ENCODE measurements around the gene GLTPD2. TPM values are rescaled to one million over a fixed set of nuclear protein-coding genes. Genes with fewer than 3 reads are reported as not detected.
A peak's percentile ranks its signal among the peaks of the same experiment; 100 is the strongest.

Gene GLTPD2
- total RNA-seq, 2 experiments from 2014 or later, result not detected

GRCh38 chr17:4750606-4751005 is 38.2 kb upstream of the GLTPD2 start:
- CTCF ChIA-PET, result no interaction called here
- Mint-ChIP-seq H3K9me3 (ENCODE audit: low read depth) (no peaks in the 10 kb centered on the region), H3K36me3 (no peaks in the 10 kb centered on the region), H3K27me3 (peaks cover 55% of the 10 kb centered on the region), H3K4me1 (peaks cover 20% of the 10 kb centered on the region), H3K27ac (no peak overlapping the region), H3K4me3 (no peak overlapping the region)
- ATAC-seq (no peak), DNase-seq (no peak)

GRCh38 chr17:4751932-4752331 is 36.8 kb upstream of the GLTPD2 start:
- CTCF ChIA-PET, result no interaction called here
- DNase-seq (no peak), ATAC-seq (no peak)
- no peaks in the 10 kb centered on the region for H3K9me3 Mint-ChIP-seq (ENCODE audit: low read depth)
- H3K27me3 Mint-ChIP-seq, result peaks cover 56% of the 10 kb centered on the region
- no peak overlapping the region for H3K27ac Mint-ChIP-seq
- H3K4me1 Mint-ChIP-seq, result peaks cover 17% of the 10 kb centered on the region
- H3K36me3 Mint-ChIP-seq, result no peaks in the 10 kb centered on the region
- H3K4me3 Mint-ChIP-seq, result no peak overlapping the region

DNA sequence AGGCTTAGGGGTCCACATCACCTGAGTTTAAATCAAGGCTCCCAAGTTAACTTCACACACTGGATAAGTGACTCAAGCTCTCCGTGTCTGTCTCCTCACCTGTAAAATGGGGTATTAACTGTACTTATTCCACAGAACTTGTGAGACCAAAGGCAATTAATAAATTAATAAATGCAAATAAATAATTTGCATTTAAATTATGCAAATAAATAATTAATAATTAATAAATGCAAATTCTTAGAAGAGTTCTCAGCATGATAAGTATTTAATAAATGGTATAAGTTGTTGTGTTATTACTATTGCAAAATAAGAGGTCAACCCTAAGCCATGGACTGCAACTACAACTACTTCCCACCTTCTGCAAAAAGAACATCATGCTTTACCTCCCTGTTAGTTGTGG is 35.4 kb upstream of the GLTPD2 start:
- CTCF ChIA-PET, result interaction anchor here (0.8 kb wide), 1 partner anchor 27 kb away, joined by 3 read pairs; no protein-coding TSS in a partner anchor
- DNase-seq, result no peak

DNA sequence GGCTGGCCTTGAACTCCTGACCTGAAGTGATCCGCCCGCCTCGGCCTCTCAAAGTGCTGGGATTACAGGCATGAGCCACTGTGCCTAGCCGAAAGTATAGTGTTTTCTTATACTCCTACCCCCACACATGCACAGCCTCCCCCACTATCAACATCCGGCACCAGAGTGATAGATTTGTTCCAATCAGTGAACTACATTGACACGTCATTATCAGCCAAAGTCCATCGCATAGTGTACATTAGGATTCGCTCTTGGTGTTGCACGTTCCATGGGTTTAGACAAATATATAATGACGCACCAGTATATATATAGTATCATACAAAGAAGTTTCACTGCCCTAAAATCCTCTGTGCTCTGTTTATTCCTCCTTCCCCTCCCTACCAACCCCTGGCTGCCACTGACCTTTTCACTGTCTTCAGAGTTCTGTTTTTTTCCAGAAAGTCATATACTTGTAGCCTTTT is 29.0 kb upstream of the GLTPD2 start:
- no peak overlapping the region for H3K27ac Mint-ChIP-seq
- CTCF ChIA-PET, result no interaction called here

More for the DNA sequence above, 35.4 kb upstream of the GLTPD2 start:
- Mint-ChIP-seq H3K4me1 (peaks cover 6% of the 10 kb centered on the region), H3K27ac (no peak overlapping the region), H3K27me3 (peaks cover 61% of the 10 kb centered on the region), H3K4me3 (no peak overlapping the region), H3K9me3 (ENCODE audit: low read depth) (no peaks in the 10 kb centered on the region), H3K36me3 (no peaks in the 10 kb centered on the region)
- no peak for ATAC-seq

GRCh38 chr17:4764595-4764994 is 24.2 kb upstream of the GLTPD2 start:
- Mint-ChIP-seq H3K27ac (no peak overlapping the region), H3K9me3 (ENCODE audit: low read depth) (no peaks in the 10 kb centered on the region), H3K36me3 (no peaks in the 10 kb centered on the region), H3K4me1 (no peaks in the 10 kb centered on the region), H3K4me3 (no peak overlapping the region), H3K27me3 (peaks cover 19% of the 10 kb centered on the region)
- DNase-seq, result no peak
- CTCF ChIA-PET, result no interaction called here
- ATAC-seq, result no peak

More for the DNA sequence above, 29.0 kb upstream of the GLTPD2 start:
- H3K9me3 Mint-ChIP-seq (ENCODE audit: low read depth), result no peaks in the 10 kb centered on the region
- no peaks in the 10 kb centered on the region for H3K4me1 Mint-ChIP-seq
- DNase-seq (no peak), ATAC-seq (no peak)
- peaks cover 35% of the 10 kb centered on the region for H3K27me3 Mint-ChIP-seq
- H3K4me3 Mint-ChIP-seq, result no peak overlapping the region
- no peaks in the 10 kb centered on the region for H3K36me3 Mint-ChIP-seq

DNA sequence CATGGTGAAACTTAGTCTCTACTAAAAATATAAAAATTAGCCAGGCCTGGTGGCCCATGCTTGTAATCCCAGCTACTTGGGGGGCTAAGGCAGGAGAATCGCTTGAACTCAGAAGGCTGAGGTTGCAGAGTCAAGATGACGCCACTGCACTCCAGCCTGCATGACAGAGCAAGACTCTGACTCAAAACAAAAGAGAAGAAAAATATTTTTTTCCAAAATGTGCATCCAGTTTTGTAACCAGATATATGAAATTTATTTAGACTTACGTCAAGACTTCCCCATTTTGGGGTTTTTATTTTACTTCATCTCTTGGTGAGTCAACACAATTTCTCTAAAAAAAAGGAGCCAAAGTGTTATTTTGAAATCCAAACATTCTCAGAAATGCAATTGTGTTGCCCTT is 22.6 kb upstream of the GLTPD2 start:
- no peaks in the 10 kb centered on the region for H3K36me3 Mint-ChIP-seq
- no peak overlapping the region for H3K27ac Mint-ChIP-seq
- peaks cover 7% of the 10 kb centered on the region for H3K4me1 Mint-ChIP-seq
- H3K9me3 Mint-ChIP-seq (ENCODE audit: low read depth), result no peaks in the 10 kb centered on the region
- peaks cover 16% of the 10 kb centered on the region for H3K27me3 Mint-ChIP-seq
- CTCF ChIA-PET, result no interaction called here
- no peak for DNase-seq
- no peak for ATAC-seq
- no peak overlapping the region for H3K4me3 Mint-ChIP-seq

DNA sequence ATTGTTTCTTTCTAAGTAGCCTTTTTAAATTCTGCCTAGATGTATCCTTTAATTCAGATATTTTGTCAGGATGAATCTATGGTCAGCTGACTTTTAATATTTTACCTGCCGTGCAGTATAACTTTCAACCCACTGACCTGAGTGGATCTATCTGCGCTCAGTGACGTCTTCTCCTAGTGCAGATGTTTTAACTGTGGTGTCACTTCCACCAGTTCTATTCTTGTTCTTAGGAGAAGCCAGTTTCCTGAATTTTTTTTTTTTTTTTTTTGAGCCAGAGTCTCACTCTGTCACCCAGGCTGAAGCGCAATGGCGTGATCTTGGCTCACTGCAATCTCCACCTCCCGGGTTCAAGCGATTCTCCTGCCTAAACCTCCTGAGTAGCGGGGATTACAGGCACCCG is 22.0 kb upstream of the GLTPD2 start:
- no peak for DNase-seq
- H3K4me1 Mint-ChIP-seq, result peaks cover 12% of the 10 kb centered on the region
- H3K9me3 Mint-ChIP-seq (ENCODE audit: low read depth), result no peaks in the 10 kb centered on the region
- peaks cover 16% of the 10 kb centered on the region for H3K27me3 Mint-ChIP-seq
- no peak for ATAC-seq
- no peak overlapping the region for H3K4me3 Mint-ChIP-seq
- no peak overlapping the region for H3K27ac Mint-ChIP-seq
- CTCF ChIA-PET, result no interaction called here
- no peaks in the 10 kb centered on the region for H3K36me3 Mint-ChIP-seq

DNA sequence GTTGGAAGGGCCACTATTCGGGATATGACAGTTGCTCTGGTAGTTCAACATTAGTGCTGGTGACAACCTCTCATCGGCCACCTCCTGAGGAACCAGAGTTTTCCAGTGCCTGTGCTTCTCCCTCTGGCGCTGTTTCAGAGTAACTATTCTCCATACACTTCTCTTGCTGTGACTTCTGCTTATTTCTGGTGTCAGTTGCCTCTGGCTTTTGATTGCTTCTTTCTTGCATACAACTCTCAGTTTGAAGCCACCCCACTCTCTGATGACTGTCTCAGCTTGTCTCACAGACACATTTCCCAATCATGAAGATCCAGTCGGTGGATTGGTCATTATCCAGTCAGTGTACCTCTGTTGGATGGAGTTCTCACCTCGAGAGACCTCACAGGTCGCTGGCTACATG is 20.5 kb upstream of the GLTPD2 start:
- DNase-seq (no peak), ATAC-seq (no peak)
- Mint-ChIP-seq H3K4me3 (no peak overlapping the region), H3K27ac (no peak overlapping the region), H3K27me3 (peaks cover 25% of the 10 kb centered on the region), H3K36me3 (no peaks in the 10 kb centered on the region), H3K4me1 (peaks cover 16% of the 10 kb centered on the region), H3K9me3 (ENCODE audit: low read depth) (no peaks in the 10 kb centered on the region)
- CTCF ChIA-PET, result no interaction called here

DNA sequence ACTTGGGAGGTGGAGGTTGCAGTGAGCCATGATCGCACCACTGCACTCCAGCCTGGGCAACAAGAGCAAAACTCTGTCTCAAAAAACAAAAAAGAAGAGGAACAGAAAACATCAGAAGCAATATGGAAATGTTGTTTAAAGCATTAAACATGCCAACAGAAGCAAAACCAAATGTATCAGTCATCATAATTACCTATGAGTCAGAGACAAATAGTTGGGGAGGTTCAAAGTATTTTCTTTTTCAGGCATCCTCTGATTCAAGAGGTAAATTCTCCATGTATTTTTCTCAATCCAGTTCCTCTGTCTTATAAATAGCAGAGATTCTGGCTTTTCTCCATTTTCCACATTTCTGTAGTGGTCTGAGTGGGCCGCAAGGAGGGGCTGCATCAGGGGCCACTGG is 19.1 kb upstream of the GLTPD2 start:
- Mint-ChIP-seq H3K36me3 (no peaks in the 10 kb centered on the region), H3K4me3 (no peak overlapping the region), H3K4me1 (peaks cover 16% of the 10 kb centered on the region), H3K27ac (no peak overlapping the region), H3K27me3 (peaks cover 25% of the 10 kb centered on the region), H3K9me3 (ENCODE audit: low read depth) (no peaks in the 10 kb centered on the region)
- CTCF ChIA-PET, result interaction anchor here (1.3 kb wide), 1 partner anchor 20 kb away, joined by 6 read pairs; no protein-coding TSS in a partner anchor
- DNase-seq (no peak), ATAC-seq (no peak)

DNA sequence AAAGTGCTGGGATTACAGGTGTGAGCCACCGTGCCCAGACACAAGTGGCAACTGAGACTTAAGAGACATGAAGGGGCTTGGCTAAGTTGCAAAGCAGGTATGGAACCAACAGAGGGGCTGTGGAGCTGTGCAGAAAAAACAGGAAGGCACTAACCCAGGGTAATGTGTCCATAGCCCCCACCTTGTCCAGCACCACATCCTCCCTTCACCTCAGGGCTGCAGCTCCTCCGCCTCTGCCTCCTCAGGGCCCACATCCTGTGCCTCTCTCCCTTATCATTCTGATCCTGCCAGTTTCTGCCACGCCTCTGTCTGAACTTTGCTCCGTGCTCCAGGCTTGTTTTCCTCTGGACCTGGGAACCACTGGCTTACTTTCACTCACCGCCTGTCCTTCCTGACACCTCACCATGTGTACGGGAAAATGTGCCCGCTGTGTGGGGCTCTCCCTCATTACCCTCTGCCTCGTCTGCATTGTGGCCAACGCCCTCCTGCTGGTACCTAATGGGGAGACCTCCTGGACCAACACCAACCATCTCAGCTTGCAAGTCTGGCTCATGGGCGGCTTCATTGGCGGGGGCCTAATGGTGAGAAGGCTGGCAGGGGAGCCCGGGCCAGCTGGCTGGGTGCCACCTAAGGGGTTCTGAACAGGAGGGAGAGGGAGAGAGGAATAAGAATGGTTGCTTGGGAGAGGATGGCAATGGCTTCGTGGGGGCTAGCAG is 17.1 kb upstream of the GLTPD2 start, which contains the start of gene TM4SF5:
TSS of gene TM4SF5 (plus strand) at position 368 of the 716 bp plus-strand sequence. CDS start at position 405, 37 bp downstream.
- peak; percentile 92 for ATAC-seq
- Mint-ChIP-seq H3K4me3 (peak within 1 kb of the TSS; percentile 3), H3K36me3 (no peaks in the 10 kb centered on the region), H3K27ac (peak within 1 kb of the TSS; percentile 25), H3K4me1 (peaks cover 16% of the 10 kb centered on the region), H3K9me3 (ENCODE audit: low read depth) (no peaks in the 10 kb centered on the region), H3K27me3 (peaks cover 20% of the 10 kb centered on the region)
- CTCF ChIA-PET, result interaction anchor here (0.9 to 4.5 kb wide), 6 partner anchors 11 to 131 kb away, joined by 3 to 33 read pairs (median 4); partner anchors contain the start of genes CHRNE and GLTPD2
- DNase-seq, result peak; percentile 83

- DNase-seq (no peak), ATAC-seq (no peak)
- CTCF ChIA-PET, result interaction anchor here (1.0 to 4.5 kb wide), 4 partner anchors 11 to 109 kb away, joined by 3 to 33 read pairs (median 6); partner anchors contain the start of gene GLTPD2
- Mint-ChIP-seq H3K4me3 (no peak overlapping the region), H3K27me3 (peaks cover 20% of the 10 kb centered on the region), H3K36me3 (no peaks in the 10 kb centered on the region), H3K9me3 (ENCODE audit: low read depth) (no peaks in the 10 kb centered on the region), H3K4me1 (peaks cover 16% of the 10 kb centered on the region), H3K27ac (no peak overlapping the region)
Observed at GRCh38 chr17:4772235-4772613, 16.5 kb upstream of the GLTPD2 start.

DNA sequence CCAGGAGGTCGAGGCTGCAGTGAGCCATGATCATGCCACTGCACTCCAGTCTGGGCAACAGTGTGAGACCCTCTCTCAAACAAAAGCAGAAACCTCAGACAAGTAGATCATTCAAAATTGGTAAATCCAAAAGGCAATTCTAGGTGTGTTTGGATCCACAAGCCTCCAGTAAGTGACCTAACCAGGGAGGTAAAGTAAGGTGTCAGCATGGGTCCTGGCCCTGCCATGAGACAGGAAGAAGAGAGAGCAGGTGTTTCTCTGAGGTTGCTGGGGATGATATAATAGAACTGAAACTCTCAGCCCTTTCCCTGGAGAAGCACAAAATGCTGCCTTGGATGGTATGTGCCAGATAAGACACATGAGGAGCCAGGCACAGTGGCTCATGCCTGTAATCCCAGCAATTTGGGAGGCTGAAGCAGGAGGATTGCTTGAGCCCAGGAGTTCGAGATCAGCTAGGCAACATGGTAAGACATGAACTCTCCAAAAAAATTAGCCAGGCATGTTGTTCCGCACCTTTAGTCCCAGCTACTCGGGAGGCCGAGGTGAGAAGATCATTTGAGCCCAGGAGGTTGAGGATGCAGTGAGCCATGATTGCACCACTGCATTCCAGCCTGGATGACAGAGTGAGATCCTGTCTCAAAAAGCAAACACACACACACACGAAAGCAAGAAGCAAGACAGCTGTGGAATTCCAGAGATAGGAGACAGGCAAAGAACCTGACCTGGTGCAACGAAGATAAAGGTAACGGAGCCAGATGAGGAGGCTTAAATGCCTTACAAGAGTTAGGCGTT is 10.6 kb upstream of the GLTPD2 start:
- Mint-ChIP-seq H3K4me1 (no peaks in the 10 kb centered on the region), H3K27me3 (peaks cover 42% of the 10 kb centered on the region), H3K9me3 (ENCODE audit: low read depth) (no peaks in the 10 kb centered on the region), H3K36me3 (no peaks in the 10 kb centered on the region), H3K4me3 (no peak overlapping the region), H3K27ac (no peak overlapping the region)
- CTCF ChIA-PET, result interaction anchor here (1.1 kb wide), 1 partner anchor 12 kb away, joined by 6 read pairs; no protein-coding TSS in a partner anchor
- DNase-seq, result no peak
- no peak for ATAC-seq

DNA sequence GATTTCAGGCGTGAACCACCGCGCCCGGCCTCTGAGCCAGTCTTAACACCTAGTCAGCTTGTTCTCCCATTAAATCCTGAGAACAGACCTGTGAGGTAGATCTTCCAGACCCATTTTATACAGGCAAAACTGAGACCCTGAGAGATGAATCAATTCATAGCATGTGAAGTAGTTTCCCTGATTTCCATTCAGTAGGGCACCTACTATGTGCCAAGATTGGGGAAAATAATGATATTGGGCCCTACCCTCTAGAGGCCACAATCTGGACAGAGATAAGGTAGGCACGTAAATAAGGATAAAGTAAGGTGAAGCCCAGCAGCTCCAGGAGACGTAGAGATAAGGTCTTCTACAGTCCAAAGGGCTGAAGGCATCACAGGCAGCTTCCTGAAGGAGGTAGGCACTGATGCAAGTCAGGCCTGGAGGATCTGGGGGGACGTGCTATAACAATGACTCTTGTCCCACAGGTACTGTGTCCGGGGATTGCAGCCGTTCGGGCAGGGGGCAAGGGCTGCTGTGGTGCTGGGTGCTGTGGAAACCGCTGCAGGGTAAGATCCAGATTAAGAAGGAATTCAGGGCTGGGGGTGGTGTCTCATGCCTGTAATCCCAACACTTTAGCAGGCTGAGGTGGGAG is 8.3 kb upstream of the GLTPD2 start:
- H3K4me1 Mint-ChIP-seq, result peaks cover 5% of the 10 kb centered on the region
- CTCF ChIA-PET, result interaction anchor here (0.7 to 2.6 kb wide), 5 partner anchors 8 to 39 kb away, joined by 3 to 18 read pairs (median 3); partner anchors contain the start of gene GLTPD2
- no peak overlapping the region for H3K27ac Mint-ChIP-seq
- no peaks in the 10 kb centered on the region for H3K36me3 Mint-ChIP-seq
- no peak overlapping the region for H3K4me3 Mint-ChIP-seq
- H3K27me3 Mint-ChIP-seq, result peaks cover 56% of the 10 kb centered on the region
- DNase-seq (no peak), ATAC-seq (no peak)
- no peaks in the 10 kb centered on the region for H3K9me3 Mint-ChIP-seq (ENCODE audit: low read depth)
